GM12801 (cell line): ENCODE measurements around the gene C9orf78.

Source experiments
- CTCF ChIP-seq: IDR thresholded peaks from one replicate; pipeline ENCODE4 v1.5.1; 2011; ENCODE audit warnings: control low read depth; ENCODE audit not compliant: insufficient read length; ENCODE audit errors: extremely low read depth

C9orf78 gene

DNA sequence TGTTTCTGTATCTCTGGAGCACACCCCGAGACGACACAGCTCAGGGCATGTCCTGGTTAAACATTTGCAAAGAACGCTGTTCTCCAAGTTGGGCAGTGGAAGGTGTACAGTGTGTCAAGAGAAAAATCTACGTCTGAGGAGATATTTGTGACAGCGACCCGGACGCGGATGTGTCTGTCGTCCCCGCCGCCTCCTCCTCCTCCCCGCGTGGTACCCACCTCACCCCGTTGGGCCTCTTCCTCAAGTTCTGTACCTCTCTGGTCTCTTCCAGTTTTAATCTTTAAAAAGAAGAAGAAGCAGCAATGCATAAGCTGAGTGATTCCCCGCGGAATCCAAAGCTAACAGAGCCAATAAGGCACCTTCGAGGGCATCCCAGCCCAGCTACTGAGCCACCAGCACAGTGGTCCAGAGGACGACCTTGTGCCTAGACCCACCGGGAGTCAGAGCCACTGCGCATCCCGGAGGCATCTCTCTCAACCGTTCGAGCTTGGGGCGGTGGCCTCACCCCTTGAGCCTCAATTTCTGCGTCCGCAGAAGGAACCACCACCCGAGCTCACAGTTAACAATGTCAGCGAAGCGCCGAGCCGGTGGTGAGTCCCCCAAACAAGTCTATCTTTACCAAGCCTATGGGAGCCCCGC lies 467 bp downstream of the C9orf78 start:
- TF ChIP-seq CTCF: no peak

GRCh38 chr9:129832982-129833381 lies 2.1 kb downstream of the C9orf78 start:
- no peak for TF ChIP-seq CTCF

DNA sequence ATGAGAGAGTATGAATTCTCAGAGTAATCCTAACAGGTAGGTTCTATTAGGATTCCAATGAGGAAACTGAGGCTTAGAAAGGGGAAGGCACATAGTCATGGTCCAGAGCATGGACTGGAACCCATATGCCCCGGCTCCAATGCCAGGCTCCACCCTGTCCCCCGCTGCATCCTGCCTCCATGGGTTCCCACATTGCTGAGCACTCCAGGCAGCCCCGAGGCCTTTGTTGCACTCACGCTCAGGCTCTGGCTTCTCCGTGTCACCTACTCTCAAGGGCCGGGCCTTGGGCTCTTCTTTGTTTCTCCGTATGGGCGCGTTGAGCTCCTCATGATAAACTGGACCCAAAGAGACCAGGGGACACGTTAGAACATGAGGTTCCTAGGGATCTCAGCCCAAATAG lies 6.1 kb downstream of the C9orf78 start:
- no peak for TF ChIP-seq CTCF

DNA sequence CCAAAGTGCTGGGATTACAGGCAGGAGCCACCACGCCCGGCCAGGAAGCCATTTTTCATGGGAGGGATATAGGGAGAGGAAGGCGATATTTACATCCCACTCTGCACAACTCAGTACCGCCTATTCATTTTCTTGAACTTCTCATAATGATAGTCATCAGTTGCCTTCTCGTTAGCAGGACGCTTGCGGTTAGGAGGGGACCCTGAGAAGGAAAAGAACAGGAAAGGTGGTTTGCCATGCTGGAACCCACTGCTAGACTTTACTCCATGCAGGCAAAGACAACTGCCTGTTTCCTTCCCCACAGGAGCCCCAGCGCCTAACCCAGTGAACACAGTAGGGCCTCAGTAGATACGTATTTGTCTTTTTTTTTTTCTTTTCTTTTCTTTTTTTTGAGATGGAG lies 7.0 kb downstream of the C9orf78 start:
- TF ChIP-seq CTCF: no peak

GRCh38 chr9:129826759-129827158 lies 8.3 kb downstream of the C9orf78 start:
- no peak for TF ChIP-seq CTCF

DNA sequence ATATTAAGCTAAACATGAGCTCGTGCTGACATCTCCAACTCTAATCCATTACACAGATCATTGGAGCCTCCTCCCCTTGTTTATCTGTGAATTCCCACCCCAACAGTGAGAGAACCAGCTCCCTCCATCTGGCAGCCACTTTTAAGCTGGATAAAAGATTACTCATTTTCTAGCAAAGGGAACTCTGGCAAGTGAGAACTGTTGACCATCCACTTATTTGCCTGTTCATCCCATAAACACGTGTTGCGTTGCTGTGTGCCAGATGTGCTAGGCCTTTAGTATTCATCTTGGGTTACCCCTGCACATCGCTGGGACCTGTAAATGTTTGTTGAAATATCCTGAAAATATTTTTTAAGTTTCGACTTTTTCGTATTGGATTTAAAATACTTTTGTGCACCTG lies 8.7 kb downstream of the C9orf78 start:
- no peak for TF ChIP-seq CTCF

- TF ChIP-seq CTCF: no peak
Measured at GRCh38 chr9:129823935-129824601, 11.0 kb downstream of the C9orf78 start, which contains the start of gene TOR1A. TSS of gene TOR1A (minus strand) at chr9:129824136. CDS start at chr9:129824085, 51 bp downstream.
